Cardiac septum (tissue), 1 donor: Measurements from ENCODE around the gene RAB11FIP3. TPM values are rescaled to one million over a fixed set of nuclear protein-coding genes. Genes with fewer than 3 reads are reported as not detected.
"Not testable (repeated sequence)": the region's sequence is repeated elsewhere in the genome, so short reads cannot be mapped to it uniquely, and the experiment has no call there.

Experiments used
- DNase-seq: peaks from one replicate; pipeline ENCODE4 v3.0.0-alpha.2; 2020; ENCODE audit warnings: low spot score
- intact Hi-C: fragments of 100-400 bp; cut with DNase I; formaldehyde crosslinking; loops from one replicate; pipeline ENCODE4 v1.14.0; 2022
- total RNA-seq: library from RNA; stranded (reverse); fragmentation: NEBNext Ultra II Directional; extraction: Animal tissue kit (Norgen Biotek cat#: 25700); gene quantifications from one replicate; pipeline ENCODE4 v1.2.1, GENCODE V29; 2021
- donor health status: DM: no; HTN: no; CAD: no.

Gene RAB11FIP3
- total RNA-seq, 1 donor from 2014 or later = 52.2 TPM

- no peak for DNase-seq
- intact Hi-C loops = no loop called here
Measured at GRCh38 chr16:454397-454940, 29.0 kb downstream of the RAB11FIP3 start.

GRCh38 chr16:455453-455852 is 30.0 kb downstream of the RAB11FIP3 start:
- DNase-seq = no peak

GRCh38 chr16:456891-457483 is 31.5 kb downstream of the RAB11FIP3 start:
- intact Hi-C loops = no loop called here
- DNase-seq = no peak

More at GRCh38 chr16:455453-455852, 30.0 kb downstream of the RAB11FIP3 start:
- intact Hi-C loops = no loop called here

GRCh38 chr16:457732-458400 is 32.4 kb downstream of the RAB11FIP3 start:
- intact Hi-C loops = no loop called here
- DNase-seq = no peak

- intact Hi-C loops = no loop called here
- no peak for DNase-seq
Measured at GRCh38 chr16:459761-460160, 34.3 kb downstream of the RAB11FIP3 start.

GRCh38 chr16:460787-461186 is 35.3 kb downstream of the RAB11FIP3 start:
- intact Hi-C loops = no loop called here
- no peak for DNase-seq

GRCh38 chr16:463071-463470 is 37.6 kb downstream of the RAB11FIP3 start:
- DNase-seq = no peak
- intact Hi-C loops = no loop called here

- no peak for DNase-seq
- intact Hi-C loops = no loop called here
Measured at GRCh38 chr16:466651-467050, 41.2 kb downstream of the RAB11FIP3 start.

GRCh38 chr16:467249-467871 is 41.9 kb downstream of the RAB11FIP3 start:
- intact Hi-C loops, DNase-seq: not testable (repeated sequence)

GRCh38 chr16:468068-468821 is 42.8 kb downstream of the RAB11FIP3 start:
- DNase-seq = no peak

GRCh38 chr16:469459-469858 is 44.0 kb downstream of the RAB11FIP3 start:
- intact Hi-C loops, DNase-seq: not testable (repeated sequence)

More at GRCh38 chr16:468068-468821, 42.8 kb downstream of the RAB11FIP3 start:
- intact Hi-C loops = no loop called here

- intact Hi-C loops = loop anchor here (10.0 kb wide), 1 partner anchor 46 kb away; the partner anchor contains the start of gene RAB11FIP3
- no peak for DNase-seq
Measured at GRCh38 chr16:470418-470817, 45.0 kb downstream of the RAB11FIP3 start.

GRCh38 chr16:471353-472198 is 46.1 kb downstream of the RAB11FIP3 start:
- intact Hi-C loops = loop anchor here (10.0 kb wide), 1 partner anchor 47 kb away; the partner anchor contains the start of gene RAB11FIP3

GRCh38 chr16:472199-472504 is 46.7 kb downstream of the RAB11FIP3 start:
- DNase-seq = no peak
- intact Hi-C loops = loop anchor here (10.0 kb wide), 1 partner anchor 47 kb away; the partner anchor contains the start of gene RAB11FIP3

More at GRCh38 chr16:471353-472198, 46.1 kb downstream of the RAB11FIP3 start:
- no peak for DNase-seq

- no peak for DNase-seq
- intact Hi-C loops = loop anchor here (10.0 kb wide), 1 partner anchor 49 kb away; the partner anchor contains the start of gene RAB11FIP3
Measured at GRCh38 chr16:473046-474043, 47.9 kb downstream of the RAB11FIP3 start.

- intact Hi-C loops = loop anchor here (10.0 kb wide), 1 partner anchor 50 kb away; the partner anchor contains the start of gene RAB11FIP3
- no peak for DNase-seq
Measured at GRCh38 chr16:474420-475122, 49.1 kb downstream of the RAB11FIP3 start.

- intact Hi-C loops = loop anchor here (10.0 kb wide), 1 partner anchor 51 kb away; the partner anchor contains the start of gene RAB11FIP3
- no peak for DNase-seq
Measured at GRCh38 chr16:476039-476438, 50.6 kb downstream of the RAB11FIP3 start.
